Measurements from ENCODE around the gene ZDHHC22. TPM values are rescaled to one million over a fixed set of nuclear protein-coding genes. Genes with fewer than 3 reads are reported as not detected.

ZDHHC22 gene
- total RNA-seq, 4 donors from 2014 or later, result 0.12 to 0.40 TPM; not detected in 2

GRCh38 chr14:77155083-77155482 is 13.5 kb upstream of the ZDHHC22 start:
- Histone ChIP-seq H3K4me1 (peaks cover 0 to 17% (median 4%) of the 10 kb centered on the region in 3 donors), H3K9me3 (no peaks in the 10 kb centered on the region), H3K27ac (no peak overlapping the region), H3K36me3 (no peaks in the 10 kb centered on the region), H3K27me3 (peaks cover 56% of the 10 kb centered on the region), H3K4me3 (no peak overlapping the region)
- TF ChIP-seq CTCF (IDR thresholded peaks at IDR 0.05), result no peak
- TF ChIP-seq POLR2AphosphoS5 (IDR thresholded peaks at IDR 0.05), result no peak
- TF ChIP-seq POLR2A (IDR thresholded peaks at IDR 0.05), result no peak
- TF ChIP-seq EP300 (IDR thresholded peaks at IDR 0.05), result no peak
- ATAC-seq, result no peak
- WGBS, 2 donors (ENCODE audit: low coverage in 1 of 2), result 33 to 50% methylated on average over 1 of the region's 2 CpGs

DNA sequence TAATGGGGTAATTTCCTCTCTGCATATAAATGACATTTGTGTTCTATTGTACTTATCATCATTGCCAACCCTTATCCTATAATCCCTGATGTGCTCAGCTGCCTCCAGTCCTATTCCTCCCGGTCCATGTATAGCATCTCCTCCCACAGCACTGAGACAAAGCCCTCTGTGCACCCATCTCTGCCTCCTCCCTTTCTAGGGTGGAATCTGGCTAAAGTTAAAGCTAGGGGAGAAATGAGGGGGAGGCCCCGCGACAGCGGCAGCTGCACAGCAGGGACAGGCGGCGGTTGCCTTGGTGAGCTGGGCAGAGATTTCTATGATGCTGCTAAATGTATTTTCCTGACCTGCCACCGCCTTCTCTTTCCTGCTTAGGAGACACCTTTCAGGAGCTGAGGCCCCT is 12.8 kb upstream of the ZDHHC22 start:
- no peak overlapping the region for H3K4me3 ChIP-seq
- TF ChIP-seq POLR2A (IDR thresholded peaks at IDR 0.05), result no peak
- TF ChIP-seq POLR2AphosphoS5 (IDR thresholded peaks at IDR 0.05), result no peak

GRCh38 chr14:77153802-77154201 is 12.2 kb upstream of the ZDHHC22 start:
- 92 to 97% methylated on average over 2 to 3 of the region's 3 CpGs for WGBS, 2 donors (ENCODE audit: low coverage in 1 of 2)
- no peak for ATAC-seq
- Histone ChIP-seq H3K4me3 (no peak overlapping the region), H3K36me3 (no peaks in the 10 kb centered on the region), H3K27me3 (peaks cover 56% of the 10 kb centered on the region), H3K9me3 (no peaks in the 10 kb centered on the region), H3K4me1 (peaks cover 0 to 13% (median 4%) of the 10 kb centered on the region in 3 donors), H3K27ac (no peak overlapping the region)
- TF ChIP-seq EP300 (IDR thresholded peaks at IDR 0.05), result no peak
- TF ChIP-seq CTCF (IDR thresholded peaks at IDR 0.05), result no peak
- no peak for TF ChIP-seq POLR2A (IDR thresholded peaks at IDR 0.05)

More for the DNA sequence above, 12.8 kb upstream of the ZDHHC22 start:
- 30% methylated on average over 2 of the region's 7 CpGs; no CpG with 5 or more reads in 1 of the 2 donors for WGBS, 2 donors (ENCODE audit: low coverage in 1 of 2)
- H3K36me3 ChIP-seq, result no peaks in the 10 kb centered on the region
- no peak overlapping the region for H3K27ac ChIP-seq
- no peaks in the 10 kb centered on the region for H3K9me3 ChIP-seq
- H3K4me1 ChIP-seq, result peaks cover 0 to 17% (median 4%) of the 10 kb centered on the region in 3 donors
- peaks cover 56% of the 10 kb centered on the region for H3K27me3 ChIP-seq
- ATAC-seq, result no peak

DNA sequence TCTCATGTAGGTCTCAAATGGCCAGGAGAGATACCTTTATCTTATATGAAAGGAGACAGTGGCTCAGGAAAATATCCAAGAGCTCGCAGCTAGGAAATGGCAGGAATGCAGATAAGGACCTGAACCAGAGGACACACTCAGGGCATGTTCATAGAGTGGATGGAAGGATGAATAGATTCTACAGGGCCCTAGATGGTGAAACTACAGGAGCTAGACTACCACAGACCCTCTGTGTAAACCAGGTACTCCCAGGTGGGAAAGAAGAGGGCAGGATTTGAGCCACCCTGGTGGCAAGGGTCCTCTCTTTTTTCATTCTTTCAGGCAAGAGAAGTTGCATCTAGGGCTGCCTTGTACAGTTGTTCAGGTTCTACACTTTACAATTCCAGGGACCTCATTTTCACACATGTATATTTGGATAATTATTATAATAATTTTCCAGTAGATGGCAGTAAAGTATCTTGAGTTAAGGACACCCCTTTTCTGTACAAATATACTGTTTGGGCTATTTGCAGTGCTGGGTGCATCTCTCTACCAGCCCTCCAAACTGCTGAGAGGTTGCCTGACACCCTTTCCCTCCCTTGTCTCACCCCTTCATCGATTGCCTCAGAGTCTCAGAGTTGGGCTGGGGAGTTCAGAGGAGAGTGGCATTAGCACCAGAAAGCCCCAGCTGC is 10.5 kb upstream of the ZDHHC22 start:
- Histone ChIP-seq H3K4me1 (no peaks in the 10 kb centered on the region), H3K27ac (no peak overlapping the region), H3K9me3 (no peaks in the 10 kb centered on the region), H3K36me3 (no peaks in the 10 kb centered on the region), H3K27me3 (peaks cover 59% of the 10 kb centered on the region), H3K4me3 (no peak overlapping the region)
- WGBS, 2 donors (ENCODE audit: low coverage in 1 of 2), result 20 to 50% methylated on average over 1 to 2 of the region's 2 CpGs
- TF ChIP-seq CTCF (IDR thresholded peaks at IDR 0.05) (peak in 1 of 4 experiments; percentile 19), POLR2AphosphoS5 (IDR thresholded peaks at IDR 0.05) (no peak)
- no peak for ATAC-seq

GRCh38 chr14:77151245-77151644 is 9.7 kb upstream of the ZDHHC22 start:
- Histone ChIP-seq H3K27me3 (peaks cover 59% of the 10 kb centered on the region), H3K27ac (no peak overlapping the region), H3K4me1 (no peaks in the 10 kb centered on the region), H3K4me3 (no peak overlapping the region), H3K36me3 (no peaks in the 10 kb centered on the region), H3K9me3 (no peaks in the 10 kb centered on the region)
- 0 to 3% methylated on average over 4 to 5 of the region's 5 CpGs for WGBS, 2 donors (ENCODE audit: low coverage in 1 of 2)
- no peak for ATAC-seq
- no peak for TF ChIP-seq POLR2A (IDR thresholded peaks at IDR 0.05)
- peak in 1 of 4 experiments; percentile 26 for TF ChIP-seq CTCF (IDR thresholded peaks at IDR 0.05)
